RWPE1 (cell line): ENCODE data around the gene CAMK2D.

Source experiments
- CTCF ChIA-PET: fragments of 350-600 bp; sonication (Branson Sonifier 250); formaldehyde crosslinking; extraction: SDS; loops from one replicate; lab custom pipeline; 2021; lab: Yijun Ruan, JAX
- POLR2A ChIA-PET: fragments of 400-600 bp; formaldehyde crosslinking; extraction: SDS; loops from one replicate; lab custom pipeline; 2020; ENCODE audit warnings: antibody characterized with exemption; ENCODE audit not compliant: low non-redundant PET; lab: Yijun Ruan, JAX
- DNase-seq: peaks from one replicate; pipeline ENCODE4 v3.0.0; 2012; ENCODE audit warnings: low spot score
- H3K27ac ChIP-seq: fragments of 450-650 bp; 2 replicates; pipeline ENCODE4 v1.5.1; 2017
- CTCF ChIP-seq: fragments of 450-650 bp; conservative IDR thresholded peaks from 2 replicates; pipeline ENCODE4 v1.5.1; 2017; ENCODE audit warnings: low read depth, mild to moderate bottlenecking

Gene CAMK2D

GRCh38 chr4:113559947-113560346, 201.6 kb downstream of the CAMK2D start:
- H3K27ac ChIP-seq, result no peak overlapping the region
- POLR2A ChIA-PET, result no interaction called here
- DNase-seq, result no peak
- CTCF ChIA-PET, result no interaction called here
- no peak for TF ChIP-seq CTCF

GRCh38 chr4:113556382-113557134, 205.0 kb downstream of the CAMK2D start:
- TF ChIP-seq CTCF, result no peak
- POLR2A ChIA-PET, result no interaction called here
- CTCF ChIA-PET, result interaction anchor here (0.7 to 1.9 kb wide), 2 partner anchors 9 to 575 kb away, joined by 5 to 13 read pairs; no protein-coding TSS in a partner anchor
- no peak for DNase-seq
- no peak overlapping the region for H3K27ac ChIP-seq

- TF ChIP-seq CTCF, result no peak
- CTCF ChIA-PET, result no interaction called here
- no peak for DNase-seq
- POLR2A ChIA-PET, result no interaction called here
- H3K27ac ChIP-seq, result no peak overlapping the region
Measured at GRCh38 chr4:113555868-113556267, 205.7 kb downstream of the CAMK2D start.

DNA sequence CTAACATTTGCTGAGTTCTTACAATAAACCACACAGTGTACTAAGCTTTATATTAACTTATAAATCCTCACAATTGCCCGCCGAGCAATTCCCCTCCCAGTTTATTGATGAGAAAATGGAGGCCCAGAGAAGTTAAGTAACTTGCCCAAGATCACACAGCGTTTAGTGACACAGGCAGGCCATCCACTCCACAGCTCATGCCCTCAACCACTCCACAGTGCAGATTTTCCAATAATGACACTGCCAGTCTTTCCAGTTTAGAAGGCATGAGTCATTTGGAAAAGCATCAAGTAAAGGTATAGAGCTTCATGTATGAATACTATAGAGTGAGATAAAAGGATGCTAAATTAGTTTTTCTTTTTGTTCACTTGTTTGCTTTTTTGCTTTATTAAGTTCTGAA, 208.5 kb downstream of the CAMK2D start:
- no peak for DNase-seq
- CTCF ChIA-PET, result interaction anchor here (0.5 to 0.6 kb wide), 2 partner anchors 12 to 107 kb away, joined by 3 read pairs; no protein-coding TSS in a partner anchor
- TF ChIP-seq CTCF, result no peak
- POLR2A ChIA-PET, result interaction anchor here (0.7 kb wide), 1 partner anchor 9 kb away, joined by 3 read pairs; no protein-coding TSS in a partner anchor
- no peak overlapping the region for H3K27ac ChIP-seq

DNA sequence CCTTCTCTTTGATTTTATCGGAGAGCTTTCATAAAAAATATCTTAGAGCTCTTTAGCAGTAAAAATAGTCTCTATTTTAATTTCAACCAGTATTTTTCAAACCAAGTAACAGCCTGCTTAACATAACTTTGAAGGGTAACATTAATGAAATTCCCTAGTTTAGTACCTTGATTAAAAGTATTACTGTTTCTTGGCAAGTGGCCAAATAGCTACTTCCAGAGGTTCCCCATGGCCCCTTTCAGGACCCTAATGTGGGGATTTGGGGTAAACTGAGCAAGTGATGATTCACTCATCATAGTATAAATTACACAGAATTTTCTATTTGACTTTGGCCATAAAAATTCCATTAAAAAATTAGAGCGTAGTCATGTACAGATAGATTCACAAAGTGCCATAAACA, 211.0 kb downstream of the CAMK2D start:
- H3K27ac ChIP-seq, result no peak overlapping the region
- POLR2A ChIA-PET, result no interaction called here
- CTCF ChIA-PET, result no interaction called here

DNA sequence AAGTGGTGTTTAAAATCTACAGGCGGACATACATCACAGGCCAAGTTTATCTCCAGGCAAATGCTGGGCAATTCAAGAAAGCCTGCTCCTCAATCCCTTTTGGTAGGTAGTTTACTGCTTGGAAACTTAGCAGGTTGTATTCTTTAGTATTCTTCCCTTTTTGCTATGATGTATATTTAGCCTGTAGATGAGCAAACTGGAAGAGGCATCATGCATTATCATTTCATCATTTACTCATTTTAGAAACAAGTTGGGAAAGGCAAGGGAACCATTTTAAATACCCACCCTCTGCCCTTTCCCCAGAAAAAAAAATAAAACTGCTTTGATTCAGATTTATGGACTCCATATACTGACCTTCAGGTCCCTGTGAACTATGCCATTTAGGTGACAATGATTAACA, 213.2 kb downstream of the CAMK2D start:
- POLR2A ChIA-PET, result no interaction called here
- H3K27ac ChIP-seq, result no peak overlapping the region
- TF ChIP-seq CTCF, result no peak
- CTCF ChIA-PET, result interaction anchor here (0.6 to 1.9 kb wide), 8 partner anchors 9 to 1253 kb away, joined by 3 to 13 read pairs (median 4); no protein-coding TSS in a partner anchor
- no peak for DNase-seq

More for the DNA sequence above, 211.0 kb downstream of the CAMK2D start:
- TF ChIP-seq CTCF, result no peak
- DNase-seq, result no peak
